GM19397 (cell line): ENCODE data around the gene DENND5A.
"Not testable (repeated sequence)": the region's sequence is repeated elsewhere in the genome, so short reads cannot be mapped to it uniquely, and the experiment has no call there.

Experiments used
- ATAC-seq: cut with Tn5 transposase; IDR thresholded peaks from one replicate; pipeline ENCODE4 v1.9.1; 2021; ENCODE audit warnings: mild to moderate bottlenecking, moderate library complexity; ENCODE audit not compliant: unreplicated experiment

The DENND5A gene

GRCh38 chr11:9266132-9266736 lies 1.1 kb upstream of the DENND5A start:
- no peak for ATAC-seq

- ATAC-seq: peak; percentile 19
Observed at GRCh38 chr11:9264316-9265210, 587 bp downstream of the DENND5A start.

GRCh38 chr11:9263840-9264315 lies 1.3 kb downstream of the DENND5A start:
- ATAC-seq: peak; percentile 54

GRCh38 chr11:9260838-9261146 lies 4.4 kb downstream of the DENND5A start:
- not testable (repeated sequence) for ATAC-seq

GRCh38 chr11:9259981-9260837 lies 4.9 kb downstream of the DENND5A start:
- ATAC-seq: no peak

- ATAC-seq: not testable (repeated sequence)
Observed at GRCh38 chr11:9258279-9258678, 6.9 kb downstream of the DENND5A start.

GRCh38 chr11:9254416-9254815 lies 10.7 kb downstream of the DENND5A start:
- no peak for ATAC-seq

GRCh38 chr11:9253086-9253485 lies 12.1 kb downstream of the DENND5A start:
- no peak for ATAC-seq

GRCh38 chr11:9251311-9251710 lies 13.8 kb downstream of the DENND5A start:
- no peak for ATAC-seq

GRCh38 chr11:9250139-9250582 lies 15.0 kb downstream of the DENND5A start:
- peak; percentile 65 for ATAC-seq

GRCh38 chr11:9249252-9249651 lies 15.9 kb downstream of the DENND5A start:
- ATAC-seq: no peak

GRCh38 chr11:9247863-9248262 lies 17.3 kb downstream of the DENND5A start:
- ATAC-seq: no peak

GRCh38 chr11:9236242-9236641 lies 28.9 kb downstream of the DENND5A start:
- not testable (repeated sequence) for ATAC-seq

- ATAC-seq: no peak
Observed at GRCh38 chr11:9232482-9232881, 32.7 kb downstream of the DENND5A start.

GRCh38 chr11:9231848-9232177 lies 33.3 kb downstream of the DENND5A start:
- ATAC-seq: no peak

- no peak for ATAC-seq
Observed at GRCh38 chr11:9230296-9230695, 34.9 kb downstream of the DENND5A start.

- no peak for ATAC-seq
Observed at GRCh38 chr11:9228091-9228490, 37.1 kb downstream of the DENND5A start.

- no peak for ATAC-seq
Observed at GRCh38 chr11:9225748-9226298, 39.3 kb downstream of the DENND5A start.

- no peak for ATAC-seq
Observed at GRCh38 chr11:9222654-9223053, 42.5 kb downstream of the DENND5A start.

GRCh38 chr11:9220853-9221252 lies 44.3 kb downstream of the DENND5A start:
- not testable (repeated sequence) for ATAC-seq

GRCh38 chr11:9219572-9219971 lies 45.6 kb downstream of the DENND5A start:
- no peak for ATAC-seq
